ENCODE results near the gene ITGB8.

GRCh38 chr7:20338285-20338684 lies 7.6 kb downstream of the ITGB8 start:
- TF ChIP-seq CTCF (IDR thresholded peaks at IDR 0.05) (no peak), POLR2A (IDR thresholded peaks at IDR 0.05) (no peak)

Data from vagina (tissue), 2 donors.